Measurements from ENCODE around the gene HCFC2.
"Not testable (repeated sequence)": the region's sequence is repeated elsewhere in the genome, so short reads cannot be mapped to it uniquely, and the experiment has no call there.

HCFC2 gene

GRCh38 chr12:104057771-104058197 lies 6.5 kb upstream of the HCFC2 start:
- DNase-seq (ENCODE audit: low read depth) = no peak

DNA sequence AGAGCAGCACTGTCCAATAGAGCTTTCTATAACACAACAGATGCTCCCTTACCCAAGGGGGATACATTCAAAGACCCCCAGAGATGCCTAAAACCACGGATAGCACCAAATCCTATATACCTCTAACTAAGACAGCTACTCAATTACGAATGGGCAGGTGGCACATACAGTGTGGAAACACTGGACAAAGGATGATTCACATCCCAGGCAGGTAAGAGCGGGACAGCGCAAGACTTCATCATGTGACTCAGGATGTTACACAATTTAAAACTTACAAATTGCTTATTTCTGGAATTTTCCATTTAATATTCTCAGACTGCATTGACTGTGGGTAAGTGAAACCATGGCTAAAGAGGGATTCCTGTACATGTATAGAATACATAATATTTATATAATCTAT lies 5.5 kb upstream of the HCFC2 start:
- DNase-seq (ENCODE audit: low read depth) = no peak

DNA sequence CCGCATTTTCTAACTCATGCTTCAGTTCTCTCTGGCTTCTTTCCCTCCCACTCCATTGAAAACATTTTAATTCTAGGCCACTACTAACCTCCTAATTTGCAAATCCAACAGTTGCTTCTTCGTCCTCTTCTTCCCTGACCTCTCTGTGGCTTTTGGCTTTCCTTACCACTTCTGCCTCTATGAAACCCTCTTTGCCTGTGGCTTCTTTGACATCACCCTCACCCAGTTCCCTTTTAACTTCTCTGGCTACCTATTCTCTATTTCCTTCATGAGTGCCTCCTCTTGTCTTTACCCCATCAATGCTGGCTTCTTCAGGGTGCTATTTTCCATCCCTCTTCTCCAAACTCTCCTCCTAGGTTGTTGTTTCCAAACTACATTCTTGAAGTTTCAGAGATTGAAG lies 4.4 kb upstream of the HCFC2 start:
- no peak for DNase-seq (ENCODE audit: low read depth)

GRCh38 chr12:104060791-104061190 lies 3.5 kb upstream of the HCFC2 start:
- DNase-seq (ENCODE audit: low read depth) = no peak

DNA sequence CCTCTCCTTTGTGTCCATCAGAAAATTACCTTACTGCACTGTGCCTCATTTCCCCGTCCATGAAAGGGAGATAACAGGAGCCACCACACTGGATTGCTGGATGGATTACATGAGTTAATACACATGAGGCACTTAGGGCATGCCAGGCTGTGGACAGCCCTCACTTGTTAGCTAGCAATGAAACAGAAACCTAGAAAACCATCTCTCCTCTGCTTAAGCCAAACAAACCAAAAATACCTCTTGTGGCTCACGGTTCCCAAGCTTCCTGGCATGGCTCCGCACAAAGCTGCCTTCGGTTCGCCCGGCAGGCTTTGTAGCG lies 660 bp upstream of the HCFC2 start:
- peak; percentile 29 for DNase-seq (ENCODE audit: low read depth)

GRCh38 chr12:104064842-104065427 lies 604 bp downstream of the HCFC2 start:
- no peak for DNase-seq (ENCODE audit: low read depth)

DNA sequence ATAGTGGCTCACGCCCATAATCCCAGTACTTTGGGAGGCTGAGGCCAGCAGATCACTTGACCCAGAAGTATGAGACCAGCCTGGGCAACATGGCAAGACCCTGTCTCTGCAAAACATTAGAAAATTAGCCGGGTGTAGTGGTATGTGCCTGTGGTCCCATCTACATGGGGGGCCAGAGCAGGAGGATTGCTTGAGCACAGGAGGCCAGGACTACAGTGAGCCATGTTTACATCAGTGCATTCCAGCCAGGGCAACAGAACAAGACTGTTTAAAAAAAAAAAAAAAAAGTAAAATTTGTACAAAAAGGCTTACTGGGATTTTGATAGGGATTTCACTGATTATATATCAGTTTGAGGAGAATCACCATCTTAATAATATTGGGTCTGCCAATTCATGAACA lies 7.8 kb downstream of the HCFC2 start:
- DNase-seq (ENCODE audit: low read depth) = no peak

- DNase-seq (ENCODE audit: low read depth) = no peak
These were observed 9.4 kb downstream of the HCFC2 start for GRCh38 chr12:104073699-104074098.

GRCh38 chr12:104079024-104079423 lies 14.7 kb downstream of the HCFC2 start:
- DNase-seq (ENCODE audit: low read depth) = no peak

DNA sequence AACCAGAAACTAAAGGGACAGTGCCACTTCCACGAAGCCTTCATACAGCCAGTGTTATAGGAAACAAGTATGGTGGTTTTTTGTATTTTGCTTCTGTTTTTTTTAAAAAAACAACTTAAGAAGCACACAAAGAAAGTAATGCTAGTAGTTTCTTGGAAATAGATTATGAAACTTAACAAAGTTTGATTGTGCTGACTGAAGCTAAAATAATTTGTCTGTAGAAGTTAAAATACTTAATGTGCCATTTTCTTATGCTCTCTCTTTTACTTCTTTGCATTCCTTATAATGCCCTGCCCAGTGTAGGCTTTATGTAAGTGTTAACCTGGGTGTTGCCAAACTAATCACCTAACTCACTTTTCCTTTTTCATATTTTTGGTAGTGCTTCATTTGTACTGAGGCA lies 16.4 kb downstream of the HCFC2 start:
- DNase-seq (ENCODE audit: low read depth) = no peak

DNA sequence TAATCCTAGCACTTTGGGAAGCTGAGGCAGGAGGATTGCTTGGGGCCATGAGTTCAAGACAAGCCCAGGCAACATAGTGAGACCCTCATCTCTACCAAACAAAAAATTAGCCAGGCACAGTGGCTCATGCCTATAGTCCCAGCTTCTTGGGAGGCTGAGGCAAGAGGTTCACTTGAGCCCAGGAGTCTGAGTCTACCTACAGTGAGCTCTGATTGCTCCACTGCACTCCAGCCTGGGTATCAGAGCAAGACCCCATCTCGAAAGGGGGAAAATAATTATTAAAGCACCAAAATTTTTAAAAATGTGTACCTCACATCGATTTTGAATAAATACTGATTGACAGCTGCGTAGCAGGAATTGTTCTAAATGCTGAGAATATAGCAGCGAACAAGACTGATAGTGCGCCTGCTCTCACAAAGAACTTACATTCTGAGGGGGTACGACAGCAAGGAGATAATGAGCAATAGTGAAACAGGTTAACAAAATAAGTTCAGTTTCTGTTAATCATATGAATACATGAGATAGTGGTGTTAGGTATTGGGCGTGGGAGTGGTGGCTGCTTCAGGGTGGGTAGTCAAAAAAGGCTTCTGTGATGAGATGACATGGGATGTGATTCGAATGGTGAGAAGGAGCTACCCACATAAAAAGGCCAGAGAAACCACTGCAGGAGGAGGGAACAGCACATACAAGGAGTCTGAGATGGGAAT lies 19.6 kb downstream of the HCFC2 start:
- DNase-seq (ENCODE audit: low read depth) = no peak

- DNase-seq (ENCODE audit: low read depth) = no peak
These were observed 26.4 kb downstream of the HCFC2 start for GRCh38 chr12:104090685-104091084.

DNA sequence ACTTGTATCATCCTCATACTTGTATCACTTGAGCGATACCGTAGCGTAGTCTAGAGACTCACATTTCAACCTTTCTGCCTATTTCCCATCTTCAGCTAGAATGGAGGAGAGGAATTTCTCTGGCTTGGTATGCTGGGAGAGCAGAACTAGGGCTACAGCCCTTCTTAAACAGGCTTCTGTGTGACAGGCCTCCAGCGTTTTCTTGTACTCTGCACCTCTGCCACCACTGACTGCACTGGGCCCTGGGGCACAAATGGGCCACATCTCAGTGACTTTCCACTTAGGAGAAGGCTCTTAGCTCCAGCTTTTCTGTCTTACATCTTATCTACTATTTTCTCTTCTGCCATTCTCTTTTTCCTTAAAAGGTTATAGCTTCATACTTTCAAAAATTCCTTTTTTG lies 26.8 kb downstream of the HCFC2 start:
- no peak for DNase-seq (ENCODE audit: low read depth)

- DNase-seq (ENCODE audit: low read depth) = no peak
These were observed 30.0 kb downstream of the HCFC2 start for GRCh38 chr12:104094284-104094683.

GRCh38 chr12:104095289-104095688 lies 31.0 kb downstream of the HCFC2 start:
- DNase-seq (ENCODE audit: low read depth) = no peak

GRCh38 chr12:104097954-104098353 lies 33.6 kb downstream of the HCFC2 start:
- no peak for DNase-seq (ENCODE audit: low read depth)

DNA sequence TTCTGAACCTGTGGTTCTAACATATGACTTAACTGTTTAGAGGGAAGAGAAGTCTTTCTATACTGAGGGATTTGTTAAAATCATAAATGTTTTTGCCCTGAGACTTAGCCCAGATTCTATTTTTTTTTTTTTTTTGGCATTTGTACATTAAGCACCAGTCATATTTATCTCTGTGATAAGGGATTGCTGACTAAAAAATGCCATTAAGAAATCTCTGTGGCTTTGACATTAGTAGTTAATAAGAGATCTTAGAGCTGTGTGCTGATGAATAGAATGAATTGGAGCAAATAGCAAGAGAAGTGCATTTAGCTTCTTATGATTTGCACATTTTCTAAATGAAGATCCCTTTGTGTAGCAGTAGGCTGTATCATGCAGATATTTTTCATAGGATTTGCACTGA lies 41.1 kb downstream of the HCFC2 start:
- no peak for DNase-seq (ENCODE audit: low read depth)

DNA sequence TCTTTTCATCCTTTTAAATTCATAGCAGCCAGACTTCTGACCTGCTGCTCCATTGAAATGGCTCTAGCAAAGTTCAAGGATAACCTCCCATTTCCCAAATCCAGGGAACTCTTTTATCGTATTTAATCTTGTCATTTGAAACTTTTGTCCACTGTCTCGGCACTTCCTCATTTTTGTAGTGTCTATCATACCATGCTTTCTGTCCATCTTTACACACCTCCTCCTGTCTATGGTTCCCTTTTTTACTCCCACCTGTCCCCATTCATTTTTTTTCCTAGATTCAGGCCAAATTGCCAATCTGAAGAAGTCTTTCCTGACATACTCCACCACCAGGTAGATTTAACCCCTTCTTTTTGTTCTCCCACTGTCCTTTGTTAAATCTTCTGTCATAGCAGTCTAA lies 42.6 kb downstream of the HCFC2 start:
- DNase-seq (ENCODE audit: low read depth) = no peak

DNA sequence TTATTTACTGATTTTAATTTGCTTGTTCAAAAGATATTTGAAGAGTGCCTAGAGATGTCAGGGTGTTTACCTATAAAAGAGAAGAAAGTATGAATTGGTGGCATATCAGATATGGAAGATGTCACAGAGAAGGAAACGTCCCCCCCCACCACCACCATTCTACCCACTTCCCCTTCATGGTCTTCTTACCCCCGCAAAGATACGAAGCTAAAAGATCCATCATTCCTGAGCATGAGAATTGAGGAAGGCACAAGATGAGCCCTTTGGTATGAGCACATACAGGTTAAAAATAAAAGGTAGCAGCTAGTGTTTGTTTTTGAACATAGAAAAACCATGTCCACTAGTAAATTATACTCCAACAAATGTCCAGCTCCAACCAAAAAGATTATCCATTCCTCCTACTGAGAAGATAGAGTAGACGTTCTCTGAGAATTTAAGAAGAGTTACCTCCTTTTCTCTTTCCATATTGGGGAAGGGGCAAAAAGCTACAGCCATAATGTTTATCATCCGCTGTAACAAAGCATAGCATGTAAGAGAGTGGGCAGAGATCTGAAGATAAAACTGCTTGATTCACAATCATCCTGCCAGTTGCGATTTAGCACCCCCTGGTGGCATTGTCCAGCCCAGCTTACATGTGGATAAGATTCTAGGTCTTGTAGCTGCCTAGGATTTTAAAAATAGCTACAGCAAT lies 44.6 kb downstream of the HCFC2 start:
- peak; percentile 67 for DNase-seq (ENCODE audit: low read depth)

GRCh38 chr12:104109446-104110271 lies 45.3 kb downstream of the HCFC2 start:
- no peak for DNase-seq (ENCODE audit: low read depth)

DNA sequence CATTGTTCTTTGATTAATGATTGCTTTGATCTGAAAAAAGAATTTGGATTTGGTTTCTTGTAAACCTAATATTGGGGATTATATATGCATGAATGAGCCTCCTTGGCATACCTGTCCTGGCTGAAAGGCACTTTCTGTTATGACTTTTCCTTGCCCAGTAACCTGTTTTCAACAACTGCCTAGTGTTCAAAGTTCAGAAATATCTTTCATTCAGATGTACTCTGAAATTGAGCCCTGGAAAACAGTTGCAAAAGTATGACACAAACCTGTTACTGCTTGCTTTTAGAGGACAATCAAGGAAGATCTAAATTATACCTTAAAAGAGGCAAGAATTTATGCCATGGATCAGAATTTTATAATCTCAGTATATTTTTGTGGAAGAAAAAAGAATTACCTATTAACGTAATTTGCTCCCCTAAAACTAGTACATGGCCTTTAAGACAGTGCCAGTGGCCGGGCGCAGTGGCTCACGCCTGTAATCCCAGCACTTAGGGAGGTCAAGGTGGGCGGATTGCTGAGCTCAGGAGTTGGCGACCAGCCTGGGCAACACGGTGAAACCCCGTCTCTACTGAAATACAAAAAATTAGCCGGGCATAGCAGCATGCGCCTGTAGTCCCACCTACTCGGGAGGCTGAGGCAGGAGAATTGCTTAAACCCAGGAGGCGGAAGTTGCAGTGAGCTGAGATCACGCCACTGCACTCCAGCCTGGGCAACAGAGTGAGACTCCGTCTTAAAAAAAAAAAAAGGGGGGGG lies 50.7 kb downstream of the HCFC2 start:
- DNase-seq (ENCODE audit: low read depth) = not testable (repeated sequence)

GRCh38 chr12:104115587-104115975 lies 51.2 kb downstream of the HCFC2 start:
- no peak for DNase-seq (ENCODE audit: low read depth)

All from stromal cell of bone marrow (primary cell).